ENCODE results near the gene RRAS2. TPM values are rescaled to one million over a fixed set of nuclear protein-coding genes. Genes with fewer than 3 reads are reported as not detected.

RRAS2 gene
- total and polyA plus RNA-seq, 10 of the 15 experiments (the other 5 are each of a cell fraction or from before 2014, with no cell fraction given) = 26.9 to 72.4 (median 45.4) TPM

GRCh38 chr11:14371249-14371648 is 12.3 kb upstream of the RRAS2 start:
- Histone ChIP-seq H2AFZ (ENCODE audit: control insufficient read depth, low read depth, low read length) (no peak overlapping the region), H3K4me2 (ENCODE audit: control insufficient read depth, insufficient read depth) (no peak overlapping the region), H3K9ac (ENCODE audit: control insufficient read depth, insufficient read depth, low read length) (no peak overlapping the region), H3K27me3 (replicated peaks in 1 of 2; ENCODE audit: control insufficient read depth in 2 of 2, insufficient read depth in 2 of 2, low read length in 1 of 2) (no peaks in the 10 kb centered on the region), H3K79me2 (ENCODE audit: control insufficient read depth, insufficient read depth, low read length) (no peaks in the 10 kb centered on the region), H3K36me3 (ENCODE audit: control insufficient read depth in 2 of 2, insufficient read depth in 2 of 2, low read length in 1 of 2) (no peaks in the 10 kb centered on the region), H3K4me1 (ENCODE audit: control insufficient read depth, insufficient read depth, low read length) (peaks cover 7% of the 10 kb centered on the region), H3K9me3 (replicated peaks; ENCODE audit: control insufficient read depth, insufficient read depth, low read length) (no peaks in the 10 kb centered on the region), H3K27ac (ENCODE audit: control insufficient read depth, insufficient read depth) (no peak overlapping the region), H4K20me1 (ENCODE audit: control insufficient read depth, insufficient read depth) (no peaks in the 10 kb centered on the region), H3K4me3 (no peak overlapping the region)
- POLR2A ChIA-PET = no interaction called here
- CTCF ChIA-PET = interaction anchor here (0.9 to 1.6 kb wide), 2 partner anchors 9 to 84 kb away, joined by 3 to 4 read pairs; no protein-coding TSS in a partner anchor
- SMC1A ChIA-PET (ENCODE audit: uncharacterized antibody, unreplicated experiment) = interaction anchor here (0.8 to 2.4 kb wide), 3 partner anchors 44 to 70 kb away, joined by 3 to 10 read pairs (median 5); no protein-coding TSS in a partner anchor
- no peak for DNase-seq (ENCODE audit: low read depth, low spot score)
- FAIRE-seq = no peak
- no peak for TF ChIP-seq CHD2 (IDR thresholded peaks at IDR 0.05; ENCODE audit: borderline replicate concordance, low read depth, low read length)
- TF ChIP-seq ZNF687 (IDR thresholded peaks at IDR 0.05) = no peak
- no peak for TF ChIP-seq SMAD1 (IDR thresholded peaks at IDR 0.05; ENCODE audit: low read depth, partially characterized antibody)
- TF ChIP-seq ZNF207 (IDR thresholded peaks at IDR 0.05; ENCODE audit: borderline replicate concordance) = no peak
- no peak for TF ChIP-seq RUNX3 (IDR thresholded peaks at IDR 0.05; ENCODE audit: low read length)
- TF ChIP-seq NFYB (IDR thresholded peaks at IDR 0.05; ENCODE audit: insufficient read depth, low read depth, low read length) = no peak
- no peak for TF ChIP-seq NFYA (IDR thresholded peaks at IDR 0.05; ENCODE audit: borderline replicate concordance, low read depth, low read length)
- TF ChIP-seq ZNF384 (IDR thresholded peaks at IDR 0.05; ENCODE audit: borderline replicate concordance, low read depth, low read length) = no peak
- BruUV-seq (replicated peaks) = no TSS peak
- intact Hi-C loops (cut with micrococcal nuclease; ENCODE audit: unreplicated experiment) = no loop called here
- RAD21 ChIA-PET (ENCODE audit: unreplicated experiment) = no interaction called here
- in situ Hi-C loops (cut with MboI) = no loop called here
- ATAC-seq = no peak
